IMR-90 (cell line): ENCODE results near the gene MBOAT1. TPM values are rescaled to one million over a fixed set of nuclear protein-coding genes. Genes with fewer than 3 reads are reported as not detected.

Source experiments
- ATAC-seq: fragments of 200-7000 bp; cut with Tn5 transposase; 2 replicates; pipeline ENCODE4 v1.9.1; 2020; ENCODE audit warnings: low read depth, mild to moderate bottlenecking, moderate library complexity
- BruUV-seq: library from RNA; stranded (reverse); fragments of 400-500 nt; replicated peaks from 2 replicates; lab custom pipeline; 2021; lab: Mats Ljungman, UMichigan
- CTCF ChIA-PET: fragments of 300-600 bp; formaldehyde crosslinking; extraction: SDS; loops from one replicate; lab custom pipeline; 2021; ENCODE audit warnings: antibody characterized with exemption; lab: Yijun Ruan, JAX
- POLR2A ChIA-PET: fragments of 300-600 bp; sonication (Branson Sonifier 250); formaldehyde crosslinking; loops from one replicate; lab custom pipeline; 2022; ENCODE audit warnings: antibody characterized with exemption; ENCODE audit not compliant: unreplicated experiment; lab: Charles Lee
- DNase-seq: peaks from one replicate; pipeline ENCODE4 v3.0.0; 2013
- H2AFZ ChIP-seq: replicated peaks from 2 replicates; pipeline ENCODE3; 2013; ENCODE audit warnings: low read length, mild to moderate bottlenecking; ENCODE audit not compliant: poor library complexity
- H2AK5ac ChIP-seq: 2 replicates; pipeline ENCODE4 v1.6.1; 2013; ENCODE audit warnings: low read depth, low read length, inconsistent platforms
- H2AK9ac ChIP-seq: replicated peaks from 2 replicates; pipeline ENCODE3; 2013; ENCODE audit warnings: mild to moderate bottlenecking, low read depth, low read length, moderate library complexity; ENCODE audit not compliant: poor library complexity
- H2BK120ac ChIP-seq: 2 replicates; pipeline ENCODE4 v1.6.1; 2013; ENCODE audit warnings: low read depth, low read length, inconsistent platforms
- H2BK15ac ChIP-seq: 3 replicates; pipeline ENCODE4 v1.6.1; 2013; ENCODE audit warnings: low read depth, low read length, inconsistent platforms
- H2BK20ac ChIP-seq: 2 replicates; pipeline ENCODE4 v1.6.1; 2013; ENCODE audit warnings: low read depth, mild to moderate bottlenecking, inconsistent platforms, low read length, moderate library complexity
- H2BK5ac ChIP-seq: 2 replicates; pipeline ENCODE4 v1.6.1; 2013; ENCODE audit warnings: mild to moderate bottlenecking, low read depth, low read length, inconsistent platforms; ENCODE audit not compliant: poor library complexity, severe bottlenecking
- H3K14ac ChIP-seq: replicated peaks from 2 replicates; pipeline ENCODE4 v1.6.1; 2013; ENCODE audit warnings: low read depth, low read length, inconsistent platforms
- H3K18ac ChIP-seq: 2 replicates; pipeline ENCODE4 v1.6.1; 2013; ENCODE audit warnings: low read depth, low read length, control low read depth
- H3K23ac ChIP-seq: 2 replicates; pipeline ENCODE4 v1.6.1; 2013; ENCODE audit warnings: low read depth, low read length, inconsistent platforms
- H3K27ac ChIP-seq: 2 replicates; pipeline ENCODE4 v1.5.1; 2013; ENCODE audit warnings: mild to moderate bottlenecking, control low read depth, low read length; ENCODE audit not compliant: insufficient read depth
- H3K27me3 ChIP-seq: 2 replicates; pipeline ENCODE4 v1.6.1; 2013; ENCODE audit warnings: low read length; ENCODE audit not compliant: control insufficient read depth, insufficient read depth
- H3K36me3 ChIP-seq: 2 replicates; pipeline ENCODE4 v1.6.1; 2013; ENCODE audit warnings: low read length, mixed read lengths; ENCODE audit not compliant: control insufficient read depth, insufficient read depth
- H3K4ac ChIP-seq: 2 replicates; pipeline ENCODE4 v1.6.1; 2013; ENCODE audit warnings: low read depth, low read length, inconsistent platforms
- H3K4me1 ChIP-seq: 2 replicates; pipeline ENCODE4 v1.6.1; 2013; ENCODE audit warnings: low read length, mixed read lengths; ENCODE audit not compliant: control insufficient read depth, insufficient read depth
- H3K4me2 ChIP-seq: 2 replicates; pipeline ENCODE4 v1.6.1; 2013; ENCODE audit warnings: low read depth, mild to moderate bottlenecking, control low read depth, low read length, moderate library complexity
- H3K4me3 ChIP-seq: 2 replicates; pipeline ENCODE4 v1.5.1; 2013; ENCODE audit warnings: low read depth, mild to moderate bottlenecking, control low read depth, low read length, moderate library complexity; ENCODE audit not compliant: insufficient read depth
- H3K56ac ChIP-seq: 2 replicates; pipeline ENCODE4 v1.6.1; 2013; ENCODE audit warnings: low read length, inconsistent platforms; ENCODE audit not compliant: insufficient read depth; ENCODE audit errors: extremely low read depth
- H3K79me1 ChIP-seq, 2 experiments: 2 replicates each; pipeline ENCODE4 v1.6.1; 2013; ENCODE audit warnings: low read length in 2 of 2, inconsistent platforms in 1 of 2, low read depth in 1 of 2
- H3K9ac ChIP-seq: 2 replicates; pipeline ENCODE4 v1.6.1; 2013; ENCODE audit warnings: low read depth, low read length, control low read depth
- H3K9me1 ChIP-seq: 2 replicates; pipeline ENCODE4 v1.6.1; 2013; ENCODE audit warnings: low read length, inconsistent platforms; ENCODE audit not compliant: insufficient read depth
- H3K9me3 ChIP-seq: 2 replicates; pipeline ENCODE4 v1.6.1; 2013; ENCODE audit warnings: low read length; ENCODE audit not compliant: control insufficient read depth, insufficient read depth
- H4K20me1 ChIP-seq: 2 replicates; pipeline ENCODE4 v1.6.1; 2013; ENCODE audit warnings: low read length, inconsistent platforms; ENCODE audit not compliant: insufficient read depth
- H4K5ac ChIP-seq: 2 replicates; pipeline ENCODE4 v1.6.1; 2013; ENCODE audit warnings: mild to moderate bottlenecking, low read depth, low read length, control low read depth
- H4K8ac ChIP-seq, 2 experiments: 2 replicates each; pipeline ENCODE4 v1.6.1; 2013; ENCODE audit warnings: low read depth in 2 of 2, low read length in 2 of 2, control low read depth in 1 of 2, inconsistent platforms in 1 of 2
- H4K91ac ChIP-seq: 2 replicates; pipeline ENCODE4 v1.6.1; 2013; ENCODE audit warnings: low read depth, low read length, inconsistent platforms; ENCODE audit not compliant: insufficient read depth
- BHLHE40 ChIP-seq: fragments of 150-350 bp; IDR thresholded peaks from 2 replicates; pipeline ENCODE4 v1.6.1; 2016; ENCODE audit warnings: mild to moderate bottlenecking, low read depth, low read length
- CEBPB ChIP-seq: IDR thresholded peaks from 2 replicates; pipeline ENCODE4 v1.6.1; 2012; ENCODE audit warnings: low read depth, low read length, improper control_type of control experiment
- CHD1 ChIP-seq: IDR thresholded peaks from 2 replicates; pipeline ENCODE4 v1.6.1; 2012; ENCODE audit warnings: low read depth, low read length, improper control_type of control experiment
- ELK1 ChIP-seq: fragments of 150-350 bp; IDR thresholded peaks from 2 replicates; pipeline ENCODE4 v1.6.1; 2016; ENCODE audit warnings: low read depth, mild to moderate bottlenecking, low read length, moderate library complexity, borderline replicate concordance
- FOS ChIP-seq: fragments of 150-350 bp; IDR thresholded peaks from 2 replicates; pipeline ENCODE4 v1.6.1; 2016; ENCODE audit warnings: low read depth, low read length
- MAFK ChIP-seq: IDR thresholded peaks from 2 replicates; pipeline ENCODE4 v1.6.1; 2012; ENCODE audit warnings: low read depth, low read length, improper control_type of control experiment
- MAZ ChIP-seq: IDR thresholded peaks from 2 replicates; pipeline ENCODE4 v1.6.1; 2012; ENCODE audit warnings: low read depth, mild to moderate bottlenecking, low read length, improper control_type of control experiment, moderate library complexity, borderline replicate concordance
- MXI1 ChIP-seq: IDR thresholded peaks from 2 replicates; pipeline ENCODE4 v1.6.1; 2012; ENCODE audit warnings: low read depth, mild to moderate bottlenecking, low read length, moderate library complexity, borderline replicate concordance
- NFE2L2 ChIP-seq: fragments of 150-350 bp; IDR thresholded peaks from 2 replicates; pipeline ENCODE4 v1.6.1; 2016; ENCODE audit warnings: low read depth, mild to moderate bottlenecking, low read length
- POLR2A ChIP-seq: IDR thresholded peaks from 2 replicates; pipeline ENCODE4 v1.6.1; 2012; ENCODE audit warnings: mild to moderate bottlenecking, low read depth, low read length
- RAD21 ChIP-seq: IDR thresholded peaks from 2 replicates; pipeline ENCODE4 v1.6.1; 2012; ENCODE audit warnings: low read length, improper control_type of control experiment
- RCOR1 ChIP-seq: IDR thresholded peaks from 2 replicates; pipeline ENCODE4 v1.6.1; 2012; ENCODE audit warnings: mild to moderate bottlenecking, low read length, improper control_type of control experiment; ENCODE audit not compliant: insufficient replicate concordance
- RFX5 ChIP-seq: IDR thresholded peaks from 2 replicates; pipeline ENCODE4 v1.8.0; 2012; ENCODE audit warnings: low read depth, mild to moderate bottlenecking, low read length, moderate library complexity
- SMC3 ChIP-seq: fragments of 150-350 bp; IDR thresholded peaks from 2 replicates; pipeline ENCODE4 v1.6.1; 2016; ENCODE audit warnings: low read depth, mild to moderate bottlenecking, antibody characterized with exemption, low read length, moderate library complexity
- USF2 ChIP-seq: fragments of 150-350 bp; IDR thresholded peaks from 2 replicates; pipeline ENCODE4 v1.6.1; 2017; ENCODE audit warnings: mild to moderate bottlenecking, antibody characterized with exemption, low read length, low read depth
- dilution Hi-C: fragments of 300-500 bp; cut with HindIII; formaldehyde crosslinking; loops from one replicate; pipeline ENCODE4 v1.14.3; 2018; ENCODE audit warnings: low sequenced_read_pairs; ENCODE audit not compliant: unreplicated experiment
- in situ Hi-C: fragments of 300-500 bp; cut with MboI; formaldehyde crosslinking; loops from 3 replicates; pipeline ENCODE4 v1.14.3; 2019; ENCODE audit warnings: low sequenced_read_pairs, inconsistent platforms, mixed read lengths
- intact Hi-C: fragments of 100-400 bp; cut with micrococcal nuclease; formaldehyde crosslinking; loops from 2 replicates; pipeline ENCODE4 v1.10.0; 2022
- polyA plus RNA-seq, 3 experiments: library from polyadenylated mRNA; depleted of rRNA; stranded (reverse); fragments of >200 nt; gene quantifications; 2 replicates each; pipeline ENCODE4 v1.2.3, GENCODE V29; 2012; ENCODE audit warnings: low replicate concordance in 1 of 3
- total RNA-seq: library from RNA; depleted of rRNA; stranded (reverse); fragments of >200 nt; gene quantifications from 2 replicates; pipeline ENCODE4 v1.2.3, GENCODE V29; 2012
- TF ChIP-seq, protein P1 (sequence below): conservative IDR thresholded peaks from 2 replicates; pipeline ENCODE4 v1.5.1; 2012; ENCODE audit warnings: mild to moderate bottlenecking, low read depth, low read length, improper control_type of control experiment

MBOAT1 gene
- total and polyA plus RNA-seq, 2 of the 4 experiments (the other 2 are of a cell fraction) = 1.6 to 4.7 TPM

DNA sequence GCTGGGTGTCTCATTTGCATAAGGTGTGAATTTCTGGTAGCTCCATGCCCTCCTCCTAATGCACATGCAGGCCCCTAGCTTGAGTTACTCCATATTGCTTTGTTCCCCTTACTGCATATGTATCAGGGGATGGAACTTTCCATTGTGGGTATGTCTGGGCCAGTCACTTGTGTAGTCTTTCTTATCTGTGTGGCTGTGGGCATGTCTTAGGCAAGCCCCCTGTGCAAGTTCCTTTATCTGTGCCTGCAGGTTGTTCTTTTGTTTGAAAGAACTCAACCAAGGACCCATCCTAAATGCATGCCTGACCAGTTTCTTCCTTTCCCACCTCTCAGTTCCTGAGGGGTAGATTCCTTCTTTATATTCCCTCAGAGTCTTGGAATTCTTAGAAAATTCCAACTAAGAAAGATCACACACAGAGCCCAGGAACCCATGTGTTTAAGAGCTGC is 23.6 kb downstream of the MBOAT1 start:
- Histone ChIP-seq H2AK9ac (no peak overlapping the region), H3K27me3 (no peaks in the 10 kb centered on the region), H2BK20ac (no peak overlapping the region), H3K14ac (no peak overlapping the region; the same call in 1 of the 2 replicates), H3K36me3 (no peaks in the 10 kb centered on the region), H3K4me1 (no peaks in the 10 kb centered on the region), H3K9ac (no peak overlapping the region), H2AFZ (no peak overlapping the region), H4K8ac (no peak overlapping the region), H3K56ac (no peak overlapping the region), H3K9me3 (no peaks in the 10 kb centered on the region), H4K5ac (no peak overlapping the region), H3K9me1 (peaks cover 7% of the 10 kb centered on the region), H3K79me1 (no peaks in the 10 kb centered on the region; a peak in 1 of 4 replicates), H3K4me2 (no peak overlapping the region), H2AK5ac (no peak overlapping the region), H2BK5ac (no peak overlapping the region), H4K91ac (no peak overlapping the region), H3K27ac (no peak overlapping the region), H3K4ac (peak overlapping the region; percentile 61; the same call in 1 of the 2 replicates), H2BK120ac (peak overlapping the region; percentile 34), H3K23ac (no peak overlapping the region), H2BK15ac (no peak overlapping the region), H3K4me3 (no peak overlapping the region), H4K20me1 (no peaks in the 10 kb centered on the region), H3K18ac (no peak overlapping the region)
- in situ Hi-C loops (no loop called here), intact Hi-C loops (no loop called here), dilution Hi-C loops (no loop called here)
- BruUV-seq = no TSS peak
- CTCF ChIA-PET = interaction anchor here (0.5 kb wide), 1 partner anchor 12 kb away, joined by 3 read pairs; no protein-coding TSS in a partner anchor
- POLR2A ChIA-PET = no interaction called here
- no peak for DNase-seq
- TF ChIP-seq NFE2L2 (no peak), MAFK (no peak), BHLHE40 (no peak), CEBPB (no peak), POLR2A (no peak), MAZ (no peak), FOS (no peak), CHD1 (no peak), USF2 (no peak), ELK1 (no peak), RAD21 (no peak), SMC3 (no peak), RFX5 (no peak), MXI1 (no peak), RCOR1 (no peak)
- TF ChIP-seq, protein P1, sequence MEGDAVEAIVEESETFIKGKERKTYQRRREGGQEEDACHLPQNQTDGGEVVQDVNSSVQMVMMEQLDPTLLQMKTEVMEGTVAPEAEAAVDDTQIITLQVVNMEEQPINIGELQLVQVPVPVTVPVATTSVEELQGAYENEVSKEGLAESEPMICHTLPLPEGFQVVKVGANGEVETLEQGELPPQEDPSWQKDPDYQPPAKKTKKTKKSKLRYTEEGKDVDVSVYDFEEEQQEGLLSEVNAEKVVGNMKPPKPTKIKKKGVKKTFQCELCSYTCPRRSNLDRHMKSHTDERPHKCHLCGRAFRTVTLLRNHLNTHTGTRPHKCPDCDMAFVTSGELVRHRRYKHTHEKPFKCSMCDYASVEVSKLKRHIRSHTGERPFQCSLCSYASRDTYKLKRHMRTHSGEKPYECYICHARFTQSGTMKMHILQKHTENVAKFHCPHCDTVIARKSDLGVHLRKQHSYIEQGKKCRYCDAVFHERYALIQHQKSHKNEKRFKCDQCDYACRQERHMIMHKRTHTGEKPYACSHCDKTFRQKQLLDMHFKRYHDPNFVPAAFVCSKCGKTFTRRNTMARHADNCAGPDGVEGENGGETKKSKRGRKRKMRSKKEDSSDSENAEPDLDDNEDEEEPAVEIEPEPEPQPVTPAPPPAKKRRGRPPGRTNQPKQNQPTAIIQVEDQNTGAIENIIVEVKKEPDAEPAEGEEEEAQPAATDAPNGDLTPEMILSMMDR = no peak
- peak; percentile 59; the same call in 1 of the 2 replicates for ATAC-seq
